Activated gamma-delta T cell treated with Interleukin-2 at 50 U/mL for 16 hours (primary cell): Measurements from ENCODE around the gene RAB6B.

Experiments used
- DNase-seq: peaks from one replicate; pipeline ENCODE4 v3.0.0-alpha.2; 2020

Gene RAB6B

DNA sequence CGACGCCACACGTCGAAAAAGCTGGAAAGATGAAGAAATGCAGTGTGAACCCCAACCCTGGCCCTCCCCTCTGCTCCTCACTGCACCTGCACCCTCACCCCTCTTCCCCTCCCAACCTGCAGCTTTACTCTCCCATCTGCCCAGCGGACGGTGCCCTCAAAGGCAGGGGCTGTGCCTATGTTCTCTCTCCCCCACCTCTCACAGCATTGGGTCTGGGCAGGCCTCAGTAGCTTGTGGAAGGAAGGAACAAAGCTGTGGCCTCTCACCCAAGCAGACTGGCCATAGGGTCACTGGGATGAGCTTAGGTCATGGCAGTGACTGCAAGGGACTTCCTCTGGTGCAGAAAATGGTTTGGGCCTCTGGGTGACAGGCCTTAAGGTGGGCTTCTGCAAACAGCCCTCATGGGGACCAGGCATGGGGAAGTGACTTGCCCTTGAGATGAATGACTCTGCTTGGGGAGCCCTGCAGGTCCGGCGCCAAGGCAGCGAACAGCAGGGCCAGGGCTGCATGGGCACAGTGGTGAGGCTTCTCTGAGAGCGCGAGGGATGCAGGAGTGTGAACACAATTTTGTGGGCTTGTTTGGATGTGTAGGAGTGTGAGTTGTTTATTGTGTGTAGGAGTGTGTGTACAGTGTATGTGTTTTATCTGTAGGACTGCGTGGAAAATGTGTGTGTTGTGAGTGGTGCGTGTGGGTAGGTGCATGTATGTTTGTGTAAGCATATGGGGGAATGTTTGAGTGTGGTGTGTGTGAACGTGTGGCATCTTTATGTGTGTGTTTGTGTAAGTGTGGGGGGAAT, 60.9 kb downstream of the RAB6B start:
- no peak for DNase-seq

DNA sequence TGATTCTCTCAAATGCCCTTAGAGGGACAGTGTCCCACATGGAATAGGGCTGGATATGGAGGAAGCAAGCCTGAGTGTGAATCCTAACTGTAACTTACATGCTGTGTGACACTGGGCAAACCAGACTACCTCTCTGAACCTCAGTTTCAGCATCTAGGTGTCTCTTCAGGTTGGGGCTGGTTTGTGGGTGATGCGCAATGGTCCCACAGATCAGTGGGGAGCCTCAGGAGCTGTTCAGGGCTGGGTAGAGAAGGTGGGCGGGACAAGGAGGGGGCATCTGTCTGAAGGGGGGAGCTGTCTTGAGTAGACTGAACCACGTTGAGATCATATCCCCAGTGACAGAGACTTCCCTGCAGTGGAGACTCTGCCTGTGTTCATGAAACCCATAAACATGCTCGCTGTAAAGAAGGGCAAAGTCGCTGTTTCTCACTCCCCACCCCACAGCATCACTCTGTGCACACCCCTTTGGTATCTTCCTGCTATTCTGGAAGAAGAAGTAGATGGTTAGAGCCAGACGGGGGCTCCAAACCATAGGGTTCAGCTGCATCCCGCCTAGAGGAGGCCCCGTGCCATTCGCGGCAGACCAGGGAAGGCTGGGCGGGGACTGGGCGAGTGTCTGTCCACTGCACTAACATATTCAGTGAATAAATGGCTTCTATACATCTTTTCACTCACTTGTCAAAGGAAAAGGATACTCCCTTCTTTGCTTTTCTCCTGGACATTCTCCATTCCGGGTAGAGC, 61.6 kb downstream of the RAB6B start:
- no peak for DNase-seq

DNA sequence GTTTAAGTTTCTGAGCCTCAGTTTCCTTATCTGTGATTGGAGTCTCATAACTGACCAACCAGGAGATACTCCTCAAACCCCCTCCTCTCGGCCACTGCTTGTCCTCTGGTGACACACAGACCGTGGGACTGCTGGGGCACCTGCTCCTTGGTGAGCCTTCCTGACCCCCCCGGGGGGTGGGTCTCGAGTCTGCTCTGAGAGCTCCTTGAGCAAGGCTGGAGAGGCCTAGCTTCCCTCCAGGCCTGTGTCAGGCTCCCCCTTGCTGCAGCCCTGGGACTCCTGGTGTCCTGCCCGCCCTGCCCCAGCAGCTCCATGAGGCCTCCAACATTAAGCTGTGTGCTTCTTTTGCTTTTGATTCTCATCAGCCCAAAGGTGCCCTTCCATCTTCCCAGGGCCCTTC, 62.4 kb downstream of the RAB6B start:
- no peak for DNase-seq

DNA sequence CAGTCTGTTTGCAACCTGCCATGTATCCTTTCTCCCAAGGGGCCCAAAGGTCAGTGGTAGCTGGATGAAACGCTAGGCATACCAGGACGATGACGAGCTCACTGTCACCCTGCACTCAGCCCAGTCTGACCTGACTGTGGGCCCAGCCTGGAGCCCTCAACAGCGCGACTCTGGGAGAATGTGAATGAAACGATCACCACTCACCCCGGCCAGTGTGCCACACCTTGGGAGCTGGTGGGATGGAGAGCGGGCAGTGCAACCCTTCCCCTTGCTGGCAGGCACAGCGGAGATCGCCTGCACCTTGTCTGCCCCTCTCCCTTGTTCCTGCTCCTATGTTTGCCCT, 62.9 kb downstream of the RAB6B start:
- DNase-seq: no peak

DNA sequence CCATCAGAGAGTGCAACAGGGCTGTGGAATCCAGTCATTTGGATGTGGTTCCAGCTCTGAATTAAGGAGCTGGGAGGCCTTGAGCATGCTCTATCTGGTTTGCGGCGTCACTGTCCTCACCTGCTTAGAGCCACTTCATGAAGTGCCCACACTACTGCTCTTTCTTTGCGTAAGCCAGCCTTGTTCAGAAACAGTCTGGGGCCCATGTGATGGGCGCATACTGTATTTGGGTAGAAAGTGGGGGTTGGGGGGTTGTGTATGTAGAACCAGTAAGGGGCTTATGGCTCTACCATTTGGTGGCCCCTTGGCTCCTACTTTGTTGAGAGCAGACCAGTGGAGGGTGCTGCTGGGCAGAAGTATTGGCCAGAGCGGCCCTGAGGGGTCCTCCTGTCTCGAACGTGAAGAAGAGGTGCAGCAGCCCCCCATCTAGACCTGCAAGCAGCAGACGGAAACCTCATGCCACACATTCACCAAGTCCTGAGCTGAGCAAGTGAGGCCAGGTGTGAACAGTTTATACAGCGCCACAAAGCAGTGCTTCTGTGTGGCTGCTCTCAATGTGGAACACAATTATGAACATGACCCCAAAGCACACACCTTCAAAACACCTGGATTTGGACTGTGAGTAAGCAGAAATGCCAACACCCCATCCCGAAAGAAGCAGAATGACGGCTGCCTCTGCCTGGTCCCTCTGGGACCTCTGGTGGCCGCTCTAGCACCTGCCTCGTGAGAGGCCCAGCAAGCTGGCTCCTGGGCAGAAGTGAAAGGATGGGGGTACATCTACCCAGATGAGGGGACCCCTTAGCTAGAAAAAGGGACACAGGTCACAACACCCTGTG, 63.5 kb downstream of the RAB6B start:
- no peak for DNase-seq

DNA sequence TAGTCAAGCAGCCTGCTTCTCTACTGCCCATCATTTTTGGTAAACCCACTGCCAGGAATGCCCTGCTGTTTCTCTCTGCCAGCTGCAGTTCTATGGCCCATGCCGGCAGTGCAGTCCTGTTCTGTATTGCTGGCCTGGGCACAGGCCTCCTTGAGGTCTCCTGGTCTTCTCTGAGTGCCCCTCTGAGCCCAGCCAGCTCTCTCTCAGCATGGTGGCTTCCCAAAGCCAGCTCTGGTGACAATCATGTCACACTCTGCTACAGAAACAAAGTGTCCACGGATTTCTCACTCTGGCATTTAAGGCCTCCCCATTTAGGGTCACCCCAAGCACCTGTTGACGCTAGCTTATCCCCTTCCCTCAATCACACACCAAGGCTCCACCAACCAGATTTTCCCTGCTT, 65.6 kb downstream of the RAB6B start:
- DNase-seq: no peak

DNA sequence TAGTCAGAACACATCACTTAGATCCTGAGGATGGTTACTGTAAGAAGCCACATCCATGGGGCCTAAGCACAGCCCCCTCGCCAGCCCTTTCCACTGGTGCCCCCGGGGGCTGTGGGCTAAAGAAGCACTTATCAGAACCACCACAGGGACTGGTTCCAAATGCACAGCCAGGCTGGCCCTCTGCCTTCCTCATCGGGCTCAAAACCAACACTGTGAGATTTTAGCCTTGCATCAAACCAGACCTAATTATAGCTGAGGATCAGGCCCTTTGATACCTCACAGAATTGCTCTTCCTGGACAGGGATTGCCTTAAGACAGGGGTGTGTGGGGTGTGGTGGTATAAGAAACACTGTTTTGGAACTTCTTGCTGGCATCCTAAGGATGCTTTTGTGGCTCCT, 66.4 kb downstream of the RAB6B start:
- DNase-seq: no peak

DNA sequence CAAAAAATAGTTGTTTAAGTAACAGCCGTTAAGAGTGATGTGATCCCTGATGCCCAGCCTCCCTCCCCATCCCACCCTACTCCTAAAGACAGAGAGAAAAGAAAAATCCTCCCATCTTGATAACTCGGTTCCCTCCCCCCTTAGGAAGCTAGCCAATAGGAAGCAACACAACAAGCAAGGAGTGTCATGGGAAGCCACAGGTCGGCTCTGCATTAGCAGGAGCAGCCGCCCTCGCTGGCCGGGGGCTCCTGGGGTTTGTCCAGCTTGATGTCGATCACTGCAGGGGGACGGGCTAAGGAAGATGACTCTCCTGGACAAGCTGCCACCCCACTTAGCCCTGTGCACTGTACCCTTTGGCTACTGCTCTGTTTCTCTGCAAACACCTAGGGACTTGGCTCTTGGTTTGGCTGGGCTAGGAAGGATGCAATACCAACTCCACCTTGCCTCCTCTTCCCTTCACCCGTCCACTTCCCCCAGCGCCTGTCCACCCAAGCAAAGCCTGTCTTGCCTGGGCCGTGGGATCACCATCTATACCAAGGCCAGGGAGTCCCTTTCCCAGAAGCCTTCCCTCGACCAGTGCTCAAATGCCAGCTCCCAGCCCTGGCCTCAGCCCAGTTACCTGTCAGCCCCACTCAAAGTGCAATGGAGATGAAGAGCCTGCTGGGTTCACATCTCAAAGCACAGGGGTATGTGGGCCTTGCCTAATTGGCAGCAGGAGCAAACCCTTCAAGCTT, 66.9 kb downstream of the RAB6B start:
- no peak for DNase-seq

DNA sequence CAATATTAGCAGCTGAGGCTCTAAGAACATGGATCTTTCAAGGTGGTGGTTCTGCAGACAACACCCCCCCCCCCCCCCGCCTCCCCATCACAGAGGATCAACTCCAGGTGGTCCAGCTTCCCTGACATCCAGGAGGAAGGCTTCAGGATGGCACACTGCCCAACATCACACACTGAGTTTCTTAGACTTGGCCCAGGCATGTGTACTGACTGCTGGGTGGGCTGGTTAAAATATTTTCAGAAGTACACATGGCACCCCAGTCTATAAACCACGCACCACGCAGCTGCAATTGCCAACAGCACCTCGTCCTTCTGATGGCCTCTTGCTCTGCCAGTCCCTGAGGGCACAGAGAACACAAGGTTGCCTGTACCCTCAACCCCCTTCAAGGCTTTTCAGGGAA, 68.0 kb downstream of the RAB6B start:
- DNase-seq: no peak

DNA sequence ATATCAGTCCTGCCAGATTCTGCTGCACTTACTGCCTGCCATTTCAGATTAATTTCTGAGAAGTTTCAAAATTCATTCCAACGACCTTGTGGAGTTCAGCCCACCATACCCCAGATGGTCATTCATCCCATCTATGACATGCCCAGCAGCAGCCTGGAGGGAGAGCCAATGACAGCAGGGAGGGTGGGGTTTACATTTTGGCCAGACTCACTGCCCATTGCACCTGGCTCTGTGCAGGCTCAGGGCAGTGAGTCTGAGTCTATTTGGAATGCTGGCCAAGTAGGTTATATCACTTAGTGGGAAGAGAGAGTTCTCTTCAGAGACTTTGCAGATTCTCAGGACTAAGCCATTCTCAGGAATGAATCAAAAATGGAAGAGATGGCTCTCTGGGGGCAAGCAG, 68.5 kb downstream of the RAB6B start:
- no peak for DNase-seq

DNA sequence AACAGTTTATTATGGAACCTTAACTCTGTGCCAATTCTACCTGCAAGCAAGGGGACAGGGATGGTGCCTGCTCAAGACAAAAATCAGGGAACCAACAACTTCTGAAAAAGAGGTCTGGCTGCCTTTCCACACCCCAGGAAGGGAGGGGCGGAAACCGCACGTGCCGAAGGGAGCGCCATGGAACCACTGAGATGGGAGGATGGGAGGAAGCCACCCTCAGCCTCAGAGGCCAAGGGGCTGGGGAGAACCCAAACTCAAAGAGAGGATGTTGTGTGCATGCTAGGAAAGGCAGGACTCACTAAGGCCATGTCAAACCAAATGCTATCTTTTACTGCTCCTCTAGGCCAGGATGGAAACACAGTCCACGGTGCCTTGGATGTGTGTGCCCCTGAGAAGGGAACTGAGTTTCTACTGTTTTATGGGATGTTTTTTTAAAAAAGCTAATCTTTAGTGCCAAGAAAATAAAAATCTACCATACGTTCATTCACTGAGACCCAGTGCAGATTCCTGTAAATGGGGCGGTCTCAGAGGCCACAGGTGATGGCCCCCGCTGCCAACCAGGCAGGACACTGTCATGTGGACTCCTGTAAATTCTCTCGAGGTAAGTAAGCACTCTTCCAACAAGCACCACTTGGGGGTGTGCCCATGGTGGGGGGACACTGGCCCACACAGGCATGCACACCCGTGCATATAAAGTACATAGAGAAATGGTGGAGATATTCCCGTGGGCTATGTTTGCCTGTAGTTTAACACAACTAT, 69.5 kb downstream of the RAB6B start:
- no peak for DNase-seq

DNA sequence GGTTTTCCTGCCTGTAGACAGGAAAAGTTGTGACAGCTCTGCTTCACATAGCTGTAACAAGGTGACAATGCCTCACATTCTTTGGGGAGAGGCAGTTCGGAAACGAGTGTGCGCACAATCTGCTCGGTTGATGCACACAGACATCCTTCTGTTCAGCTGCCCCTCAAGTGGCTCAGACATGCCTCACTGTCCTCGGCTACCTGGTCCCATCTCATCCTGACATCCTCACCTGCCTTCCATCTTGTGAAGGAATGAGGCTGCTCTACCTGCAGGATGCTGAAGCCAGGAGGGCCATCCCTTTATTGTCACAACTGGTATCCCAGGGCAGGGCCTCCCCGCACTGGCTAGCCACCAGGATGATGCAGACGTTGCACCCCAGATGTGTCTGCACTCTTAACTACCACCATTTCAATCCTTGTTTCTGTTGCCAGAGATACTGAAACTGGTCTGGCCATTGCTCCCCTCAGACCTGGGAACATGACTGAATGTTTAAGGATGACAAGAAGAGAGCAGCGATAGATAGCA, 70.7 kb downstream of the RAB6B start:
- no peak for DNase-seq

DNA sequence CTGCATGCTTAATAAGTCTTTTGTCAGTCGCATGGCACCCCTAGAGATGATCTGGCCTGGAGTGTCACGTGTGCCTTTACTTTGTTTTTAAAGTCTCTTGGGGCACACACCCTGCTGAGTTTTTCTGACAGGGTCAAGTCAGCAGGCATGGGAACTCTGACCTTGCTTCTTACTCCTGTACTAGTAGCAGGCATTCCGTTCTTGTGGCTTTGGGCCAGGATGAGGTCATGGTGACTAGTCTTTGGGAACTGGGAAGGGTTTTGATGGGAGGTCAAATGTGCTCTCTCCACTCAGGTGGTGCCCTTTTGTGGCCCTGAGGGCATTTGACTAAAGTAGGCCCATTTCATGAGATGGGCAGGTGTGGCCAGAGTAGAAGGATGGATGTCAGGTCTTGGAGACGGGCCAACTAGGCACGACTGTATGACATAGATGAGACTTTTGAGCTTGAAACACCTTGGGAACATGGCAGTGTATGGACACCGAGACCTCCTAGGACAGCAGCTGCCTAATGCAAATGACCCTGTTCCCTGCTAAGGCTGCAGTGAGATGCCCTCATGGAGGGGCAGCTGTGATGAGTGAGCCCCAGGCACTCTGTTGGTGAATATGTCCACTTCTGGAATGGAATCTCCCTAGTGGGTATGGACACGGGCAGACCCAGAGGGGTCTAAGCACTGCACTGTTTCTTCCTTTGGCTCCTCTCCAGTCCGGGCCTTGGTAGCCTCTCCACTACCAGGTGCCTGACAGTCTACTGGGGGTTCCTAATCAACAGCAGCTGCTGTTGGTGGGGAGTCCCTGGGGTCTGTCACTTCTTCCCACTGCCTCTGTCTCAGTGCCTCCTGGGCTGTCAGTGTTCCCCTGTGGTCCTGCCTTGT, 73.7 kb downstream of the RAB6B start:
- DNase-seq: no peak

DNA sequence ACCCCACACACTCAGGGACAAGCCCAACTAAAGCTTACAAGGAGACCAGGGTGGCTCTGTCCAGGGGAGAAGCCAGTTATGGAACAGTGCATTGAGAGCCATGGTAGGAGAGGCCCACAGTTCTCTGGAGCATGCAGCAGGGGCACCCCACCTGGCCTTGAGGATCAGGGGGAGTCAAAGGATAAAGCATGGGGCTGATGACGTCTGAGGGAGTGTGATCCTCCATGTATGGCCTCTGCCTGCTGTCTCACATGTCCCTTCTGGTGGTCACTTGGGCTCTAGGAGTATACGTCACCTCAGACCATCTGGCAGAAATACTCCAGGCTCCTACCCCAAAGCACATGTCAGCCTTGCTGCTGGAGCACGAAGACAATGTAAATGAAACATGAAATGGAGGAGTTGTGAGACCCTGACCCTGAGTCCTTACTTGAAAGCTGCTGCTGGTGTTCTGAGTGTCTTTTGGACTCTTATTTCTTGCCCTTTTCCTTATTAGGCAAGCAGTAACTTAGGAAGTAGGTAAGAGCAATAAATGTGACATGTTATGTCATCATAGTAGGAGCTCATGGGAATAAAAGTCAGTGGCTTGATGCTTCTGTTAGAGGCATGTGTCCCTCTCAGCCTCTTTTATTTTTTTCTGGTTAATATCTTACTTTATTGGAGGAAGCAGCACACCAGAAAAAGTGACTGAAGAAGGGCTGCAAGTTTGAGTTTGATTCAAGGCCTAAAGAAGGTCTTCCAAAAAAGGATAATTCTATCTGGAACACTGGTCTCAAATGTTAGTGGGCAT, 74.6 kb downstream of the RAB6B start:
- no peak for DNase-seq

DNA sequence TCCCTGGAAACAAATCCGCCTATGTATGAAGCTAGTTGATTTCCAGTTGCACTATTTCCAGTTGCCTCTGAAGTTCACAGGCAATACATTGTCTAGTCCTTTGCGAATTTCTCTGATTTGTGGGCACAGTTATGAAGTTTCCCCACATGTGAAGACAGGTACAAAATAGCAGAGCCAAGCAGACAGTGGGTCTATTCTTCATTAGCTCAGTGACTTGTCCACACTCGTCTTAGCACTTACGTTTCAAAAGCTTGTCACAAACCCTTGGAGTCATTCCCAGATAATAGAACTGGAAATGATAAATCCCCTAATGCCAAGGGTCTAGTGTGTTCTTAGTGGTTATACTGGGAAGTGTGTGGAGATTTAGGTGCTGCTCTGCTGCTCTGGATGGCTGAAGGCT, 75.6 kb downstream of the RAB6B start:
- no peak for DNase-seq

DNA sequence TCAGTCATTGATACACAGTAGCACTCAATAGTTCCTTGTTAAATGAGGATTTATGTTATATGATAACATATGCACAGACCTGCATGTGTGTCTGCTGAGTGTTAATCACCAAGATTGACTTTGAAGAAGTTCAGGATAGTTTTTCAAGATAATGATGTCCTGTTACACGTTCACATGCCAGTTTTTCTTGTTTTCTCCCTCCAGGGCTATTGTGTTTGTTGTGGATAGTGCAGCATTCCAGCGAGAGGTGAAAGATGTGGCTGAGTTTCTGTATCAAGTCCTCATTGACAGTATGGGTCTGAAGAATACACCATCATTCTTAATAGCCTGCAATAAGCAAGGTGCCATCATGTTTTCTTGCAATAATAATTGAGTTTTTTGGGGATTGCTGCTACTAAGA, 80.3 kb downstream of the RAB6B start:
- no peak for DNase-seq

DNA sequence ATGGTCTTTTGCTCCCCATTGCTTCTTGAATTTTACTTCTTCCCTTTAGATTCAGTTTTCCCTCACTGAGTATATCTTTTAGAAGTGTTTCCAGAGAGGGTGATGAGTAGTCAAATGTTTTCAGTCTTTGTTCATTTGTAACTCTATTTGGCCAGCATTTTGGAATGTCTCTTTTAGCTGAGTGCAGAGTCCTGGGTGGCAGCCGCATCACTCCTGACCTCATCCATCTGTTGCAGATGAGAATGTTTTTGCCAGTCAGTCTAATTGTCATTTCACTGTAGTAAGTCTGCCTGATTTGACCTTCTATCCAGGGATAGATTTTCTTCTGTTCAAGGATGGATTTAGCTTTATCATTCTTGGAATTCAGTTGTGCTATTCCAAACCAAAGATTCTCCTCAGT, 82.8 kb downstream of the RAB6B start:
- DNase-seq: no peak

DNA sequence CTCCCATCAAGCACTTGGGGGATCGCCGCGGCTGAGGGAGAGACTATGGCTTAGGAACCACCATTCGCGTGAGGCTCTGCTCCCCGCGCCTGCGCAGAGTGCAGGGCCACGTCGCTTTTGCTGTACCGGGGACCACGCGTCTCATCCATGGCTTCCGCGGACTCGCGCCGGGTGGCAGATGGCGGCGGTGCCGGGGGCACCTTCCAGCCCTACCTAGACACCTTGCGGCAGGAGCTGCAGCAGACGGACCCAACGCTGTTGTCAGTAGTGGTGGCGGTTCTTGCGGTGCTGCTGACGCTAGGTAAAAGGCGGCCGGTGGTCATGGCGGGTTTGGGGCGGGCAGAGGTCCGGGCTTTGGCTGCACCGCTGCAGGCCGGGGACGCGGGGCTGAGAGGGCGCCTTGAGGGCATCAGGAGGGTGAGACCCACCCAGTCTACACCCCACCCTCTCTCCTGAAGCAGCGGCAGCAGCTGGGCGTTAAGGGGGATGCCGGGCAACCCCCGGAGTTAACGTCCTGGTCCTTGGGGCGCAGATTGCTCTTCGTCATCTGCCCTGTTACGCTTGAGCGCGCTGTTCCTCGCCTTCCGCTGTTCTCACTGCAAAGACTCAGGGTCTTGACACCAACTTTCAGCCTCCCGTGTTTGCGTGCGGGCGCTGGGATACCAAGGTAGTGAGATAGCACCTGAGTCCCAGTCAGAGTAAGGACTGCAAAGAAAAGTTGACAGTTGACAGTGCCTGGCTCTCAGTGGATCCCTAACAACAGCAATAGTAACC, 89.8 kb downstream of the RAB6B start, which contains the start of gene SRPRB:
Gene SRPRB, plus strand, starts transcription at position 114 of the 774 bp plus-strand sequence. Its CDS starts 34 bp downstream, at position 148.
- DNase-seq: peak; percentile 94

DNA sequence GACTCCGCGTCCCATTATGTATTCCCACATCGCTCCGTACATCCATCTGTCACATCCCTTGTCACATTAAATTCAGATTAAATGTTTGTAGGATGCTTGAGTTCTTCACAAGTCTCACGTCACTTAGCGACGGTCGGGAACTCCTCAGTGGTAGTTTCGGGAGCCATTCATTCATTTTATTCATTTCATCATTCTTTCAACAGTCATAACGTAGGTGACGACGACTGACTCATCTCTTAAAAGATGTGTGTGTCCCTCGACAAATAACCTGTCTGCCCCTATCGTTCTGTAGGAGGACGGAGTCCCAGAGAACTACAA, 90.3 kb downstream of the RAB6B start:
- DNase-seq: no peak
